ENCODE data around the gene BAZ1A.

The BAZ1A gene

GRCh38 chr14:34723867-34724266 lies 151.3 kb downstream of the BAZ1A start:
- DNase-seq (ENCODE audit: low read depth in 2 of 2), result no peak

- peak; percentile 5 to 24 for DNase-seq (ENCODE audit: low read depth in 2 of 2)
These were observed 152.2 kb downstream of the BAZ1A start for GRCh38 chr14:34722723-34723545.

GRCh38 chr14:34721129-34721528 lies 154.0 kb downstream of the BAZ1A start:
- no peak for DNase-seq (ENCODE audit: low read depth in 2 of 2)

- DNase-seq (ENCODE audit: low read depth in 2 of 2), result no peak
These were observed 156.3 kb downstream of the BAZ1A start for GRCh38 chr14:34718750-34719304.

GRCh38 chr14:34715127-34715863 lies 159.9 kb downstream of the BAZ1A start:
- DNase-seq (ENCODE audit: low read depth in 2 of 2), result no peak

- peak; percentile 40 to 66 for DNase-seq (ENCODE audit: low read depth in 2 of 2)
These were observed 160.6 kb downstream of the BAZ1A start, which contains the start of gene CFL2 for GRCh38 chr14:34714320-34715126. CFL2 (minus strand) TSS chr14:34714593; CDS start chr14:34714540, 53 bp downstream.

- DNase-seq (ENCODE audit: low read depth in 2 of 2), result peak; percentile 28 to 40
These were observed 161.4 kb downstream of the BAZ1A start for GRCh38 chr14:34713681-34714319.

GRCh38 chr14:34713122-34713680 lies 162.0 kb downstream of the BAZ1A start:
- DNase-seq (ENCODE audit: low read depth in 2 of 2), result no peak

- DNase-seq (ENCODE audit: low read depth in 2 of 2), result no peak
These were observed 163.1 kb downstream of the BAZ1A start for GRCh38 chr14:34711796-34712712.

- DNase-seq (ENCODE audit: low read depth in 2 of 2), result no peak
These were observed 164.0 kb downstream of the BAZ1A start for GRCh38 chr14:34711169-34711568.

- no peak for DNase-seq (ENCODE audit: low read depth in 2 of 2)
These were observed 164.4 kb downstream of the BAZ1A start for GRCh38 chr14:34710744-34711143.

GRCh38 chr14:34710006-34710405 lies 165.2 kb downstream of the BAZ1A start:
- no peak for DNase-seq (ENCODE audit: low read depth in 2 of 2)

- DNase-seq (ENCODE audit: low read depth in 2 of 2), result no peak
These were observed 167.4 kb downstream of the BAZ1A start for GRCh38 chr14:34707722-34708121.
